Central memory CD8-positive, alpha-beta T cell (primary cell): Measurements from ENCODE around the gene OBSCN.
"Not testable (repeated sequence)": the region's sequence is repeated elsewhere in the genome, so short reads cannot be mapped to it uniquely, and the experiment has no call there.

Experiments used
- ATAC-seq: fragments of 150-1000 bp; cut with Tn5 transposase; replicated peaks from 2 replicates; pipeline ENCODE4 v1.10.0; 2022; ENCODE audit warnings: mild to moderate bottlenecking, moderate FRiP score, moderate number of reproducible peaks; ENCODE audit not compliant: poor library complexity, severe bottlenecking; ENCODE audit errors: extremely low read depth
- DNase-seq, 2 donors: peaks; one replicate each; pipeline ENCODE4 v3.0.0; 2021; ENCODE audit warnings: low spot score in 2 of 2
- H3K27ac Mint-ChIP-seq: one replicate; pipeline ENCODE4 v1.8.0; 2022; ENCODE audit warnings: low read depth, mild to moderate bottlenecking, moderate library complexity, mixed read lengths
- H3K27me3 Mint-ChIP-seq: one replicate; pipeline ENCODE4 v1.8.0; 2022; ENCODE audit warnings: mixed read lengths
- H3K36me3 Mint-ChIP-seq: one replicate; pipeline ENCODE4 v1.8.0; 2022; ENCODE audit warnings: mild to moderate bottlenecking, moderate library complexity, mixed read lengths; ENCODE audit not compliant: insufficient read depth
- H3K4me1 Mint-ChIP-seq: one replicate; pipeline ENCODE4 v1.8.0; 2022; ENCODE audit warnings: mixed read lengths
- H3K4me3 Mint-ChIP-seq: one replicate; pipeline ENCODE4 v1.8.0; 2022; ENCODE audit warnings: mild to moderate bottlenecking, moderate library complexity, mixed read lengths
- H3K9me3 Mint-ChIP-seq: one replicate; pipeline ENCODE4 v1.8.0; 2022; ENCODE audit warnings: mixed read lengths

Gene OBSCN

DNA sequence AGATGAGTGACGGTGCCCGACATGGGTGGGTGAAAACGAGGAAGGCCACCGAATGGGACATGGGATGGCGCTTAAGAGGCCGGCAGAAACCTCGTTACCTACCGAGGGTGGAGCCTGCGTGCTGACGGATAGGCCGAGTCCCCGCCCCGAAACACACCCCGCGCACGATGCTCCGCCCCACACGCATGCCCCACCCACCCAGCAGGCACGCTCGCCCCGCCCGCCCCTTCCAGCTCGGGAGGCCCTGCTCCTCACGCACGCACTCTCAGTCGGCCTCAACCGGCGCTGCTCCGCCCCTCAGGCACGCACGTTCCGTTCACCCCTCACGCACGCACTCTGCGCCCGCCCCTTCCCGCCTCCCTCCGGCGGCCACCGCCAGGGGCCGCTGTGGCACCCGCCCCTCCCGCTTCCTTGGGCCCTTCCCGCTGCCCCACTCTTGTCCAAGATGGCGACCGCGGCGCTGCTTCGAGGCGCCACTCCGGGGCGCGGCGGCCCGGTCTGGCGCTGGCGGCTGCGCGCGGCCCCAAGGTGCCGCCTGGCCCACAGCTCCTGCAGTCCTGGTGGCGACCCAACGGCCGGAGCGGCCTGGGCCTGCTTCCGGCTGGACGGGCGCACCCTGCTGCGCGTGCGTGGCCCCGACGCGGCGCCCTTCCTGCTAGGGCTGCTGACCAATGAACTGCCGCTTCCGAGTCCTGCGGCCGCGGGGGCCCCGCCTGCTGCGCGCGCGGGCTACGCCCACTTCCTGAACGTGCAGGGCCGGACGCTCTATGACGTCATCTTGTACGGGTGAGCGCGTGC is 42.3 kb upstream of the OBSCN start, which contains the start of gene IBA57:
Gene IBA57, plus strand, starts transcription at position 433 of the 798 bp plus-strand sequence. Its CDS starts 13 bp downstream, at position 446.
- Mint-ChIP-seq H3K36me3 (peaks cover 23% of the 10 kb centered on the region), H3K4me1 (peaks cover 42% of the 10 kb centered on the region), H3K27me3 (no peaks in the 10 kb centered on the region), H3K27ac (peak within 1 kb of the TSS; percentile 95), H3K9me3 (no peaks in the 10 kb centered on the region), H3K4me3 (peak within 1 kb of the TSS; percentile 82)
- peak; percentile 81 for ATAC-seq
- peak; percentile 99 for DNase-seq

DNA sequence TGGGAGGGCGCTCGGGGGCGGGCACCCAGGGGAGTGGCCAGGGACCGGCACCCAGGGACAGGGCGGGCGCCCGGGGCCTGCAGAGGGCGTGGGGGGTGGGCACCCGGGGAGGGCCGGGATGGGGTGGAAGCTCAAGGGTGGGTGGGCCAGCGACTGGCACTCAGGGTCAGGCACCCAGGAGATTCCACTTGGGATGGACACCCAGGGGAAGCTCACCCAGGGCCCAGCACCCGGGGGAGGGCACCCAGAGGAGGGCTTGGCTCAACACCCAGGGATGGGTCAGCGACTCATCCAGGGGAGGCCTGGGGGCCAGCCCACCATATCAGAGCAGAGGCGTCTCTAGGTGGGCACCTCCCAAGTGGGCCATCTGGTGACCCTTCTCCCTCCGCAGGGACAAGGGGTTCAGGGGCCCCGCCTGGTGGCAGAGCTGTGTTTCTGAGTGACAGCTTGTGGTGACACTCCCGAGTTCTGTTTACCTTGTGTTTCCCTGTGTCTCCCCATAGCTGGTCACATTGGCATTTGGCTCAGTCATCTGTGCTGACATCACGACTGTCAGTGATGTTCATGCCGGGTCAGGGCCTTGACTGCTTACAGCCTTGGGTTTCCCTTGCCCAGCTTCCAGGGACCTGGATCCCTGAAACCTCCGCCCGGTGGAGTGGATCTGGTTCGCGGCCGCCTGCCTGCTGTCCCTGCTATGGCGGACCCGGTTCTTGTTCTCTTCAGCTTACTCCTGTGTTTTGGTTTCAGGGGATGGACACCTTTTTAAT is 41.5 kb upstream of the OBSCN start:
- DNase-seq (peak; percentile 52 to 65), ATAC-seq (peak; percentile 26)
- H3K27ac Mint-ChIP-seq: peak overlapping the region; percentile 95
- peaks cover 24% of the 10 kb centered on the region for H3K36me3 Mint-ChIP-seq
- peak overlapping the region; percentile 82 for H3K4me3 Mint-ChIP-seq
- no peaks in the 10 kb centered on the region for H3K27me3 Mint-ChIP-seq
- no peaks in the 10 kb centered on the region for H3K9me3 Mint-ChIP-seq
- H3K4me1 Mint-ChIP-seq: peaks cover 42% of the 10 kb centered on the region

DNA sequence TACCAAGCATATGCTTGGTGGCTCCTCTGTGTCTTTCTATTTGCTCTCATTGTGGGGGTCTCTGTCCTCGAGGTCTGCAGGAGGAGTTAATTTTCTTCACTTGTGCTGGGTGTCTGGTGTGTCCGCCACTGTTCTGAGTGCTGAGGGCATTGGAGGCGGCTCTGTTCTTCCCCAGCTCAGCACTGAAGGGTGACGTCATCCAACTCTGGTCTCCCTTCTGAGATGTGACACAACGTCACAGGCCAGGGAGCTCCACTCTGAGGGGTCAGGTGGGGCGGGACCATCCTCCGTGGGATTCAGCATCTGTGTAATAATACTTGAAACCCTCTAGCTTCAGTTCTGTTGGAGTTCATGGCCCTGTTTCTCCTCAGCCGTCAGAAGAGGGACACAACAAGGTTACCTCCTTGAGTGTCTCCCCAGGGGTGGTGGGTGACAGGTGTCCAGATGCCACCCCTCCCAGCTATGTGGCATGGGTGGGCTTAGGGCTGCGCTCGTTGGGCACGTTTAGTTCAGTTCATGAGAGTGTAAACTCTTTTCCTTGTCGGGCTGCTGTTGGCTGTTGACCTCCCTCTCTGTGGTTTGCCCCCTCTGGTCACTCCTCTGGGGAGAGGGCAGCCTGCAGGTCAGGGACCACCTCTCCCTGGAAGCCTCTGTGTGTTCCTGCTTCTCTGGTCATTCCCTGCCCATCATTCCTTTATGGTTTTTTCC is 39.1 kb upstream of the OBSCN start:
- Mint-ChIP-seq H3K4me3 (no peak overlapping the region), H3K9me3 (no peaks in the 10 kb centered on the region), H3K27me3 (no peaks in the 10 kb centered on the region), H3K4me1 (peaks cover 52% of the 10 kb centered on the region), H3K36me3 (peaks cover 27% of the 10 kb centered on the region), H3K27ac (peak overlapping the region; percentile 52)
- no peak for ATAC-seq
- DNase-seq: no peak

DNA sequence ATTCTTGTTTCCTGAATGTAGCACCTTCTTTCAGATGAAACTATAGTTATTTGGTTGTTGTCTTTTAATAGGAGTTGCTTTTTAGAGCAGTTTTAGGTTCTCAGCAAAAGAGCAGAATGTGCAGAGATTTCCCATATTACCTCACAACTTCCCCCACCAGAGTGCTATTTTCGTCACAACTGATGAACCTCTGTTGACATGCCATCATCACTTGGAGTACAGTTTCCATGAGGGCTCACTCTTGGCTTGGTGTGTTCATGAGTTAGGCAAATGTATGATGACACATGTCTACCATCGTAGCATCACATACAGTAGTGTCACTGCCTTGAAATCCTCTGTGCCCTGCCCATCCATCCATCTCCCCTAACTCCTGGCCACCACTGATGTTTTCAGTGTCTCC is 38.5 kb upstream of the OBSCN start:
- H3K9me3 Mint-ChIP-seq: no peaks in the 10 kb centered on the region
- H3K4me3 Mint-ChIP-seq: no peak overlapping the region
- DNase-seq (no peak), ATAC-seq (no peak)
- no peaks in the 10 kb centered on the region for H3K27me3 Mint-ChIP-seq
- H3K36me3 Mint-ChIP-seq: peaks cover 26% of the 10 kb centered on the region
- peak overlapping the region; percentile 52 for H3K27ac Mint-ChIP-seq
- peaks cover 48% of the 10 kb centered on the region for H3K4me1 Mint-ChIP-seq

DNA sequence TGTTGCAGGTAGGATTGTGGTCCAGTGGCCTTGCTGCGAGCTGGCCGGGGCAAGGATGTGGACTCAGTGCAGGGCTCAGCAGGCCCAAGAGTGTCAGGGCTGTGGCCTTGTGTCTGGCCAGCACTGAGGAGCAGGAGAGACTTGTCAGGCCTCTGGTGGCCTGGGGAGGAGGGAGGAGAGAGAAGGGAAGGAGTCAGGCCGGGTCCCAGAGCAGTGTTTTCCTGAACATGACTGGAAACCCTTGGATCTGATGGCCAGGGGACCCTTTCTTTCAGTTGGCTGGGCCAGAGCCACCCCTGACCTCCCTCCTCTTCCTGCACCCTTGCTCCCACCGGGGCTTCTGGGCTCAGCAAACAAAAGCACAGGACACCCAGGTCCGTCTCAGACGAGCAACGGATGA is 37.2 kb upstream of the OBSCN start:
- Mint-ChIP-seq H3K9me3 (no peaks in the 10 kb centered on the region), H3K4me1 (peaks cover 40% of the 10 kb centered on the region), H3K27me3 (no peaks in the 10 kb centered on the region), H3K36me3 (peaks cover 27% of the 10 kb centered on the region), H3K27ac (no peak overlapping the region), H3K4me3 (no peak overlapping the region)
- ATAC-seq (no peak), DNase-seq (no peak)

DNA sequence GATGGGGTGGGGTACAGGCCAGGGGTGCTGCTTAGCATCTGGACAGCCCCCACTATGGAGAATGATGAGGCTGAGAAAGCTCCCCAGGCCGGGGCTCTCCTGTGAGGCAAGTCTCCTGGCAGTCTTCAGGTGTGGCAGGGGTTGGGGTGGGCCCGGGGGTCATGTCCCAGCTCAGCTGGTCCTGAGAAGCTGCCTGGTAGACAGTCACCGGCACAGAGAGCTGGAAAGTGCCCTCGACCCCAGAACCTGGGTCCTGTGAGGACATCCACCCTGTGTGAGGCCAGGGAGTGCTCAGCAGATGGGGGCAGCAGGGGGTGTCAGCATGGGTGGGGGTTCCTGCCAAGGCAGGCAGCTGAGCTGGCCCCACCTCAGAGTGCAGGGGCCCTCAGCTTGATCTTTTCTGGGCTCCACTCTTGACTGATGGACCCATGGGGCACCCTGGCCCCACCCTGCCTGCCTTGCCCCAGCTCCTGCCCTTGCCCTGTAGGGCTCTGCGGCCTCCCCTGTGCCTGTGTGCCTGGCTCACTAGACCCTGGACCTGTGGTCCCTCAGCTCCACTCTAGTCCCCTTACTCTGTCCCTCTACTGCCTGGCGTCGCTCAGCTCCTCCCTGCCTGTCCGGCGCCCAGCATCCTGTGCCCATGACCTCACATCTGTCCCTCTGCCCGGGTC is 36.5 kb upstream of the OBSCN start:
- DNase-seq (no peak), ATAC-seq (no peak)
- Mint-ChIP-seq H3K27ac (peak overlapping the region; percentile 51), H3K9me3 (no peaks in the 10 kb centered on the region), H3K27me3 (no peaks in the 10 kb centered on the region), H3K36me3 (peaks cover 26% of the 10 kb centered on the region), H3K4me3 (no peak overlapping the region), H3K4me1 (peaks cover 40% of the 10 kb centered on the region)

DNA sequence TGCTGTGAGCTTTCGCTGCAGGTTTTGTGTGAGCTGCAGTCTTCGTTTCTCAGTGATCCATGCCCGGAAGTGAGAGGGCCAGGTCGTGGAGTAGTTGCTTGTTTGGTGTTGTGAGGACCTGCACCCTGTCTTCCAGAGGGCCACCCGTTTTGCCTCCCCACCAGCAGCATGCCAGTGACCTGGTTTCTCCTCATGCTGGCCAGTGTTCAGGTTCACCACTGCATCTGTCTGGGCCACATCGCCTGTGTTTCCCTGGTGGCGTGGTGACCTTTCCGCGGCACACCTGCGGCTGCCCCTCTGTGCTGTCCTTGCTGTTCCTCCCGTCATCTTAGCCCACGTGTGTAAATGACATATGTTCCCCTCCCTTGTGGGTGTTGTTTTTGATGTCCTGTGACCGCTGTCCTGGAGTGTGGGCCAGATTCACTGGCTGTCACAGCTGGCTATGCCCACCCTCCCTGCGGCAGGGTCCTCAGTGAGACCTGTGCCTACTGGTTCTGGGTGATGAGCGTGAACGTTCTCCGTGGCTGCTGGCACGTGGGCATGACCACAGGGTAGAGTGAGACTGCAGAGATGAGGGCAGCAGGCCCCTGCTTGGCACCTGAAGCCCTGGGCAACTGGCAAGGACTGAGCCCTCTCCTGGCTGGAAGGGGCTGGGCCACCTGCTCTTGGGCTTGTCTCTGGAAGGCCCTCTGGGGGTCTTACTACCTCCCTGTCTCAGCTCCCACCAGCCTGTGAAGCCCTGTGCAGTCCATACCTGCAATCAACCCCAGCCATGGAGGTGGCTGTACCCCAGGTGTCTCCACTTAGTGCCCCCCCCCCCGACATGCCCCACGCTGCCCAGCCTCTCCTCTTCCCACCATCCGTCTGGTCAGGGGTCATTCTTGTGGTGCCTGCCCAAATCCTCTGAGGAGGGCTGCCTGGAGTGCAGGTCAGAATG is 35.0 kb upstream of the OBSCN start:
- Mint-ChIP-seq H3K4me3 (no peak overlapping the region), H3K9me3 (no peaks in the 10 kb centered on the region), H3K36me3 (peaks cover 22% of the 10 kb centered on the region), H3K4me1 (peaks cover 31% of the 10 kb centered on the region), H3K27me3 (no peaks in the 10 kb centered on the region), H3K27ac (peak overlapping the region; percentile 76)
- DNase-seq (no peak), ATAC-seq (no peak)

DNA sequence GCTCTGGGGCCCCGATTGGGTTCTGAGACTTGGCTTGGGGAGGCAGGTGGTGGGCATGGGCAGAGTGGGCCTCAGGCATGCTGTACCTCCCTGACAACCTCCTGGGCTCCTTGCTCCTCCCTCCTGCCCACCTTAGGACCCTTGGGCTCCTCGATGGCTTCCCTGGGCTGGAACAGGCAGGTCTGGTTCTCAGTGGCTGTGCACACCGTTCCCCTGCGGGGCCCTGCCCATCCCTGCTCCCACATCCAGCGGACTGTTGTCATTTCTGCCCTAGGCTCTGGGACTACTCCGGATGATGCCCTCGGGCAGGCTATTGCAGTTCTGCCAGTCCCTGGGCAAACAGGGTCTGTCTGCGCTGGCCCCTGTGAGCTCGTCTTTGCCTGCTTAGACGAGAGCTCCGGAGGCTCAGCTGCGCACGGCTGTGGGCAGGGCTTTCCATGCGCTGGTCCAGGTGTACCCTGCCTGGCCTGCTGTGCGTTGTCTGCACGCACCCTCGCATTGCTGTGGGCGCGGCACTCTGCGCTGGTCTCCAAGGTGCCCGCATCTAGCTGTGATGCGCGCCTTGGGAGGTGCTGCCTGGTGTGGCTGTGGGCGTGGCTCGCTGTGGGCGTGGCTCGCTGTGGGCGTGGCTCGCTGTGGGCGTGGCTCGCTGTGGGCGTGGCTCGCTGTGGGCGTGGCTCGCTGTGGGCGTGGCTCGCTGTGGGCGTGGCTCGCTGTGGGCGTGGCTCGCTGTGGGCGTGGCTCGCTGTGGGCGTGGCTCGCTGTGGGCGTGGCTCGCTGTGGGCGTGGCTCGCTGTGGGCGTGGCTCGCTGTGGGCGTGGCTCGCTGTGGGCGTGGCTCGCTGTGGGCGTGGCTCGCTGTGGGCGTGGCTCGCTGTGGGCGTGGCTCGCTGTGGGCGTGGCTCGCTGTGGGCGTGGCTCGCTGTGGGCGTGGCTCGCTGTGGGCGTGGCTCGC is 34.0 kb upstream of the OBSCN start:
- not testable (repeated sequence) for H3K9me3 Mint-ChIP-seq, H3K27me3 Mint-ChIP-seq, DNase-seq, H3K4me3 Mint-ChIP-seq, H3K27ac Mint-ChIP-seq
- peak; percentile 35 for ATAC-seq
- peaks cover 25% of the 10 kb centered on the region for H3K4me1 Mint-ChIP-seq
- H3K36me3 Mint-ChIP-seq: peaks cover 26% of the 10 kb centered on the region

DNA sequence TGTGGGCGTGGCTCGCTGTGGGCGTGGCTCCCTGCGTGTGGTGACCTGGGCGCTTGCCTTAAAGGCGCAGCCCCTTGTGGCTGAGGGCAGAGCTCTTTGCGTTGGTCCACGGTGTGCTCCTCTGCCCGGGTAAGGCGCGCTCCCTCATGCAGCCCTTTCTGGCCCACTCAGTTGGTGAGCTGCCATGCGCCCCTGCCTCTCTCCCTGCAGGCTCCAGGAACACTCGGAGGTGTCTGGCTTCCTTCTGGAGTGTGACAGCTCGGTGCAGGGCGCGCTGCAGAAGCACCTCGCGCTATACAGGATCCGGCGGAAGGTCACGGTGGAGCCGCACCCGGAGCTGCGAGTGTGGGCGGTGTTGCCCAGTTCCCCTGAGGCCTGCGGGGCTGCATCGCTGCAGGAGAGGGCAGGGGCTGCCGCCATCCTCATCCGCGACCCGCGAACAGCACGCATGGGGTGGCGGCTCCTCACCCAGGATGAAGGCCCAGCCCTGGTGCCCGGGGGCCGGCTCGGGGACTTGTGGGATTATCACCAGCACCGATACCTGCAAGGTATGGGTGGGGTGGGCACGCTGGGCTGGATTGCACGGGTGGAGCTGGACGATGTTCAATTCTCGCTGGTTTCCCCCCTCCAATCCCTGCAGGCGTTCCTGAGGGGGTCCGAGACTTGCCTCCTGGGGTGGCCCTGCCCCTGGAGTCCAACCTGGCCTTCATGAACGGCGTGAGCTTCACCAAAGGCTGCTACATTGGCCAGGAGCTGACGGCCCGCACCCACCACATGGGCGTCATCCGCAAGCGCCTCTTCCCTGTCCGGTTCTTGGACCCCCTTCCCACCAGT is 33.1 kb upstream of the OBSCN start:
- peak; percentile 40 to 45 for DNase-seq
- Mint-ChIP-seq H3K27ac (no peak overlapping the region), H3K27me3 (no peaks in the 10 kb centered on the region), H3K36me3 (peaks cover 24% of the 10 kb centered on the region), H3K4me1 (peaks cover 17% of the 10 kb centered on the region), H3K4me3 (no peak overlapping the region), H3K9me3 (no peaks in the 10 kb centered on the region)
- peak; percentile 57 for ATAC-seq

DNA sequence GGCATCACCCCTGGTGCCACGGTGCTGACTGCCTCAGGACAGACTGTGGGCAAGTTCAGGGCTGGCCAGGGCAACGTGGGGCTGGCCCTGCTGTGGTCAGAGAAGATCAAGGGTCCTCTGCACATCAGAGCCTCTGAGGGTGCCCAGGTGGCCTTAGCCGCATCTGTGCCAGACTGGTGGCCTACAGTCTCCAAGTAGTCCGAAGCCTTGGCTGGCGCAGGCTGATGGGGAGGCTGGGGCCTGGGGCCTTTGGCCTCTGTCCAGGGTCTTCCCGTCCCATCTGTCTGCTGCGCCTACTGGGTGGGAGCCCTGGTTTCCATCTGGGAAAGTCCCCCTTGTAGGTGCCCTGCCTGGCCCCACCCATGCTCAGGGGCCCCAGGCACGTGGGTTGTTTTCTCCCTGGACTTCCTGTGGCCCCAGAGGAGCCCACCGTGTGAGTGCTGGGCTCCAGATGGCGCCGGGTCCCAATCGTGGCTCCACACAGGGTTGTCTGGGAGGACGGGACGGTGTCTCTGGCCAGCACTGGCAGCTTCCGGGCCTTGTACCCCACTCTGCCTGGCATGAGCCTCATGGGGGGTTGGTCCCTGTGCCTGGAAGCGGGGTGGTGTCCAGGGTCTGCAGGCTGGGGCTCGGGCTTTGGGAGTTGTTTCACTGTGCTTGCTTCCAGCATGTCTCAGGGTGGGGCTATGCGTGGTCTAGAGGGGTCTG is 32.4 kb upstream of the OBSCN start:
- ATAC-seq: no peak
- H3K9me3 Mint-ChIP-seq: no peaks in the 10 kb centered on the region
- H3K36me3 Mint-ChIP-seq: peaks cover 22% of the 10 kb centered on the region
- H3K4me3 Mint-ChIP-seq: no peak overlapping the region
- H3K4me1 Mint-ChIP-seq: peaks cover 15% of the 10 kb centered on the region
- no peak overlapping the region for H3K27ac Mint-ChIP-seq
- no peaks in the 10 kb centered on the region for H3K27me3 Mint-ChIP-seq
- DNase-seq: no peak
